CD4-positive, alpha-beta T cell (primary cell): ENCODE results near the gene GBA3. TPM values are rescaled to one million over a fixed set of nuclear protein-coding genes. Genes with fewer than 3 reads are reported as not detected.

Experiments used
- ATAC-seq: fragments of 200-7000 bp; cut with Tn5 transposase; one replicate; pipeline ENCODE4 v1.10.0; 2022; ENCODE audit warnings: mild to moderate bottlenecking; ENCODE audit not compliant: poor library complexity
- CTCF ChIA-PET: fragments of 350-600 bp; sonication (Branson Sonifier 250); formaldehyde crosslinking; loops from one replicate; lab custom pipeline; 2021; ENCODE audit warnings: antibody characterized with exemption, inconsistent platforms; lab: Charles Lee
- POLR2A ChIA-PET: fragments of 350-600 bp; sonication (Branson Sonifier 250); formaldehyde crosslinking; loops from one replicate; lab custom pipeline; 2021; ENCODE audit warnings: antibody characterized with exemption, inconsistent platforms; lab: Charles Lee
- DNase-seq, 14 experiments: peaks; one replicate each; pipeline ENCODE4 v3.0.0-alpha.2; 2013 to 2020; ENCODE audit warnings: mixed read lengths in 2 of 14
- H3K27ac ChIP-seq, 2 donors: one replicate each; pipeline versions ENCODE4 v1.5.1 to v1.7.0; 2013; ENCODE audit warnings: low read length in 2 of 2, low read depth in 1 of 2, mild to moderate bottlenecking in 1 of 2
- H3K27me3 ChIP-seq, 2 experiments: 1 replicate in 1 of 2; 2 replicates in 1 of 2; pipeline versions ENCODE4 v1.6.1 to v1.7.0; 2013; ENCODE audit warnings: low read length in 2 of 2, control low read depth in 1 of 2, mild to moderate bottlenecking in 1 of 2, moderate library complexity in 1 of 2; ENCODE audit not compliant: insufficient read depth in 2 of 2, control insufficient read depth in 1 of 2
- H3K36me3 ChIP-seq: one replicate; pipeline ENCODE4 v1.6.1; 2013; ENCODE audit warnings: low read length, control low read depth; ENCODE audit not compliant: insufficient read depth
- H3K4me1 ChIP-seq: one replicate; pipeline ENCODE4 v1.6.1; 2013; ENCODE audit warnings: low read length, control low read depth; ENCODE audit not compliant: insufficient read depth
- H3K4me3 ChIP-seq: one replicate; pipeline ENCODE4 v1.5.1; 2013; ENCODE audit warnings: mild to moderate bottlenecking, low read length, moderate library complexity
- H3K9me3 ChIP-seq, 2 experiments: 1 replicate in 1 of 2; 2 replicates in 1 of 2; pipeline versions ENCODE4 v1.6.1 to v1.7.0; 2013; ENCODE audit warnings: low read length in 2 of 2, mild to moderate bottlenecking in 2 of 2, control low read depth in 1 of 2, moderate library complexity in 1 of 2; ENCODE audit not compliant: control insufficient read depth in 1 of 2, insufficient read depth in 1 of 2
- H3K27ac Mint-ChIP-seq: one replicate; pipeline ENCODE4 v1.8.0; 2020; ENCODE audit warnings: mixed read lengths
- H3K27me3 Mint-ChIP-seq: one replicate; pipeline ENCODE4 v1.8.0; 2021; ENCODE audit warnings: mixed read lengths
- H3K36me3 Mint-ChIP-seq: one replicate; pipeline ENCODE4 v1.8.0; 2021; ENCODE audit warnings: low read depth, mixed read lengths
- H3K4me1 Mint-ChIP-seq: one replicate; pipeline ENCODE4 v1.8.0; 2021; ENCODE audit warnings: low read depth, mixed read lengths
- H3K4me3 Mint-ChIP-seq: one replicate; pipeline ENCODE4 v1.8.0; 2020; ENCODE audit warnings: mild to moderate bottlenecking, mixed read lengths
- H3K9me3 Mint-ChIP-seq: one replicate; pipeline ENCODE4 v1.8.0; 2020; ENCODE audit warnings: mixed read lengths
- CTCF ChIP-seq: fragments of 200-600 bp; IDR thresholded peaks from one replicate; pipeline ENCODE4 v1.8.0; 2022; ENCODE audit warnings: antibody characterized with exemption, mild to moderate bottlenecking
- intact Hi-C, 2 experiments: fragments of 100-400 bp; cut with DNase I in 1 of 2; cut with micrococcal nuclease in 1 of 2; formaldehyde crosslinking; loops; one replicate each; pipeline versions ENCODE4 v1.15.1 to v1.9.0; 2023 to 2025; cut with DNase I, micrococcal nuclease
- total RNA-seq, 174 experiments: library from RNA in 2 of 174; stranded (reverse) in 2 of 174; gene quantifications; one replicate each; pipeline ENCODE4 v1.2.3 and lab custom pipeline; 2021 to 2026

The GBA3 gene
- total RNA-seq, 2 experiments from 2014 or later: not detected

- ChIA-PET CTCF (no interaction called here), POLR2A (no interaction called here)
- Mint-ChIP-seq H3K4me1 (no peaks in the 10 kb centered on the region), H3K27ac (no peak overlapping the region), H3K9me3 (no peaks in the 10 kb centered on the region), H3K27me3 (no peaks in the 10 kb centered on the region), H3K4me3 (no peak overlapping the region), H3K36me3 (no peaks in the 10 kb centered on the region)
- TF ChIP-seq CTCF: no peak
- DNase-seq (peak in 2 of 14 experiments; percentile 23 to 42), ATAC-seq (no peak)
- H3K27me3 ChIP-seq: no peaks in the 10 kb centered on the region
- H3K36me3 ChIP-seq: no peaks in the 10 kb centered on the region
- intact Hi-C loops: no loop called here
- no peaks in the 10 kb centered on the region for H3K4me1 ChIP-seq
- no peaks in the 10 kb centered on the region for H3K9me3 ChIP-seq
- H3K4me3 ChIP-seq: no peak overlapping the region
- no peak overlapping the region for H3K27ac ChIP-seq
Measured at GRCh38 chr4:22787753-22788375, 95.1 kb downstream of the GBA3 start.

GRCh38 chr4:22790631-22791030 is 97.9 kb downstream of the GBA3 start:
- Histone ChIP-seq H3K27ac (no peak overlapping the region), H3K4me1 (no peaks in the 10 kb centered on the region), H3K4me3 (no peak overlapping the region), H3K27me3 (no peaks in the 10 kb centered on the region), H3K9me3 (no peaks in the 10 kb centered on the region), H3K36me3 (no peaks in the 10 kb centered on the region)
- DNase-seq (no peak), ATAC-seq (no peak)
- ChIA-PET CTCF (no interaction called here), POLR2A (no interaction called here)
- H3K4me3 Mint-ChIP-seq: no peak overlapping the region
- H3K27me3 Mint-ChIP-seq: no peaks in the 10 kb centered on the region
- H3K4me1 Mint-ChIP-seq: no peaks in the 10 kb centered on the region
- intact Hi-C loops: no loop called here
- no peaks in the 10 kb centered on the region for H3K36me3 Mint-ChIP-seq
- TF ChIP-seq CTCF: no peak
- H3K27ac Mint-ChIP-seq: no peak overlapping the region
- no peaks in the 10 kb centered on the region for H3K9me3 Mint-ChIP-seq

- Histone ChIP-seq H3K27me3 (no peaks in the 10 kb centered on the region), H3K4me1 (no peaks in the 10 kb centered on the region), H3K36me3 (no peaks in the 10 kb centered on the region), H3K9me3 (no peaks in the 10 kb centered on the region), H3K4me3 (no peak overlapping the region), H3K27ac (no peak overlapping the region)
- Mint-ChIP-seq H3K9me3 (no peaks in the 10 kb centered on the region), H3K4me1 (no peaks in the 10 kb centered on the region), H3K36me3 (no peaks in the 10 kb centered on the region), H3K4me3 (no peak overlapping the region), H3K27ac (no peak overlapping the region), H3K27me3 (no peaks in the 10 kb centered on the region)
- TF ChIP-seq CTCF: no peak
- ChIA-PET POLR2A (no interaction called here), CTCF (no interaction called here)
- ATAC-seq: no peak
- intact Hi-C loops: no loop called here
- DNase-seq: no peak
Measured at GRCh38 chr4:22794732-22795131, 102.0 kb downstream of the GBA3 start.
